CD4-positive, CD25-positive, alpha-beta regulatory T cell (primary cell): ENCODE data around the gene RHOJ. TPM values are rescaled to one million over a fixed set of nuclear protein-coding genes. Genes with fewer than 3 reads are reported as not detected.

ENCODE experiments used
- ATAC-seq, 2 donors: fragments of 150-1000 bp; cut with Tn5 transposase; one replicate each; pipeline ENCODE4 v1.10.0; 2021; ENCODE audit warnings: low read depth in 2 of 2, moderate number of reproducible peaks in 2 of 2, moderate library complexity in 1 of 2
- DNase-seq, 3 donors: peaks; one replicate each; pipeline versions ENCODE4 v3.0.0 to v3.0.0-alpha.2; 2012 to 2022; ENCODE audit warnings: mixed read lengths in 1 of 3
- H3K27ac ChIP-seq: one replicate; pipeline ENCODE4 v1.7.0; 2013; ENCODE audit warnings: mild to moderate bottlenecking, low read length; ENCODE audit not compliant: insufficient read depth, poor library complexity, severe bottlenecking
- H3K27me3 ChIP-seq: one replicate; pipeline ENCODE4 v1.7.0; 2013; ENCODE audit warnings: low read length; ENCODE audit not compliant: control insufficient read depth, insufficient read depth
- H3K36me3 ChIP-seq: one replicate; pipeline ENCODE4 v1.7.0; 2013; ENCODE audit warnings: mild to moderate bottlenecking, low read length, moderate library complexity; ENCODE audit not compliant: control insufficient read depth, insufficient read depth
- H3K4me1 ChIP-seq: 2 replicates; pipeline ENCODE4 v1.7.0; 2013; ENCODE audit warnings: mild to moderate bottlenecking, low read length; ENCODE audit not compliant: insufficient read depth, control insufficient read depth, poor library complexity, severe bottlenecking
- H3K4me3 ChIP-seq: one replicate; pipeline ENCODE4 v1.7.0; 2013; ENCODE audit warnings: low read depth, mild to moderate bottlenecking, low read length, moderate library complexity
- H3K9me3 ChIP-seq, 2 experiments: 1 replicate in 1 of 2; 2 replicates in 1 of 2; pipeline ENCODE4 v1.7.0; 2013; ENCODE audit warnings: low read length in 2 of 2, mild to moderate bottlenecking in 1 of 2, moderate library complexity in 1 of 2; ENCODE audit not compliant: control insufficient read depth in 2 of 2
- H3K27ac Mint-ChIP-seq, 3 donors: one replicate each; pipeline ENCODE4 v1.8.0; 2020 to 2022; ENCODE audit warnings: mild to moderate bottlenecking in 3 of 3, mixed read lengths in 3 of 3, moderate library complexity in 2 of 3
- H3K27me3 Mint-ChIP-seq: one replicate; pipeline ENCODE4 v1.8.0; 2022; ENCODE audit warnings: mild to moderate bottlenecking, mixed read lengths
- H3K36me3 Mint-ChIP-seq: one replicate; pipeline ENCODE4 v1.8.0; 2020; ENCODE audit warnings: mixed read lengths
- H3K4me1 Mint-ChIP-seq, 4 donors: one replicate each; pipeline ENCODE4 v1.8.0; 2020 to 2022; ENCODE audit warnings: mixed read lengths in 4 of 4, mild to moderate bottlenecking in 1 of 4
- H3K4me3 Mint-ChIP-seq, 4 donors: one replicate each; pipeline ENCODE4 v1.8.0; 2020 to 2022; ENCODE audit warnings: mild to moderate bottlenecking in 4 of 4, mixed read lengths in 4 of 4, moderate library complexity in 3 of 4
- H3K9me3 Mint-ChIP-seq, 7 donors: one replicate each; pipeline ENCODE4 v1.8.0; 2020 to 2022; ENCODE audit warnings: mixed read lengths in 7 of 7, mild to moderate bottlenecking in 3 of 7, moderate library complexity in 2 of 7
- polyA plus RNA-seq, 4 donors: library from polyadenylated mRNA; unstranded; fragments of 300-500 nt; fragmentation: Illumina TruSeq; gene quantifications; one replicate each; pipeline ENCODE4 v1.2.3, GENCODE V29; 2021
- total RNA-seq: library from RNA; stranded (reverse); gene quantifications from one replicate; pipeline ENCODE4 v1.2.3, GENCODE V29; 2022

RHOJ gene
- total and polyA plus RNA-seq, 5 donors from 2014 or later, result not detected

DNA sequence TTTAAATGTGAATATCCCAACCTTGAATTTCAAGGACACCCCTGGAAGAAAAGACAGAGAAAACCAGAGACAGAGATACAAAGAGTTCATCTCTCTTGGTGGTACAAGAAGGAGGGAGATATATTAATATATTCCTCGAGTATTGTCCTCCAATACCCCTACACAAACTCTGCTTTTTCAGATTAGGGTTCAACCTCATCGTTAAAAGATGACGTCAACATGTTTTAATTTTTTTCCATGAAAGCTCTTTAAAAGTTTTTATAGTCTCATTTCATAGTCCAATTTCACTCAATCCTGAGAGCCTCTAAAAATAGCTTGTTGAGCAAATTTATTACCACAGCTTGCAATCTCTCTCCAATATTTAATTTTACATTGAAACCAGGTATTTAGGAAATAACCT is 19.4 kb downstream of the RHOJ start:
- Histone ChIP-seq H3K27ac (no peak overlapping the region), H3K9me3 (no peaks in the 10 kb centered on the region), H3K27me3 (no peaks in the 10 kb centered on the region), H3K4me1 (no peaks in the 10 kb centered on the region), H3K36me3 (no peaks in the 10 kb centered on the region), H3K4me3 (no peak overlapping the region)
- H3K4me3 Mint-ChIP-seq, result no peak overlapping the region
- no peak overlapping the region for H3K27ac Mint-ChIP-seq
- peaks cover 0 to 4% (median 0%) of the 10 kb centered on the region in 7 donors for H3K9me3 Mint-ChIP-seq
- H3K4me1 Mint-ChIP-seq, result peaks cover 0 to 4% (median 0%) of the 10 kb centered on the region in 4 donors
- DNase-seq, result no peak
- H3K36me3 Mint-ChIP-seq, result no peaks in the 10 kb centered on the region
- no peak for ATAC-seq
- H3K27me3 Mint-ChIP-seq, result peaks cover 19% of the 10 kb centered on the region

DNA sequence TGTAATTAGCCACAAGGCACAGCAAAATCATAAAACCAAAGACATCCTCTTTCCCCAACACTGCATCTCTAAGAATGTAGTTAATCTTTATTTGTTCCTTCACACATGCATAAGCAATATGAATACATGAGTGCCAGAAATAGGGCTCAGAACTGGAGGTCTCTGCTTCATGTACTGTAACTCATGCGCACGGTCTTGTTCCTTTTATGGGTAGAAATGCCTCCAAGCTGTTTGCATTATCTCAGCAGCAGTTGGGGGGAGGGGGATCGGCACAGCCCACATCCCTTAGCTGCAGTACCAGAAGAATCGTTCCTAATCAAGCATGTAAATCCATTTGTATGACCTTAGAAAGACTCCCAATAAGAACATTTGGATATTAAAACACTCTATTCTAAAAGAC is 20.0 kb downstream of the RHOJ start:
- no peak for DNase-seq
- Histone ChIP-seq H3K27me3 (no peaks in the 10 kb centered on the region), H3K4me1 (no peaks in the 10 kb centered on the region), H3K36me3 (no peaks in the 10 kb centered on the region), H3K9me3 (no peaks in the 10 kb centered on the region), H3K4me3 (no peak overlapping the region), H3K27ac (no peak overlapping the region)
- peaks cover 19% of the 10 kb centered on the region for H3K27me3 Mint-ChIP-seq
- H3K4me3 Mint-ChIP-seq, result no peak overlapping the region
- no peaks in the 10 kb centered on the region for H3K4me1 Mint-ChIP-seq
- H3K9me3 Mint-ChIP-seq, result peaks cover 0 to 4% (median 0%) of the 10 kb centered on the region in 7 donors
- no peaks in the 10 kb centered on the region for H3K36me3 Mint-ChIP-seq
- ATAC-seq, result no peak
- H3K27ac Mint-ChIP-seq, result no peak overlapping the region

DNA sequence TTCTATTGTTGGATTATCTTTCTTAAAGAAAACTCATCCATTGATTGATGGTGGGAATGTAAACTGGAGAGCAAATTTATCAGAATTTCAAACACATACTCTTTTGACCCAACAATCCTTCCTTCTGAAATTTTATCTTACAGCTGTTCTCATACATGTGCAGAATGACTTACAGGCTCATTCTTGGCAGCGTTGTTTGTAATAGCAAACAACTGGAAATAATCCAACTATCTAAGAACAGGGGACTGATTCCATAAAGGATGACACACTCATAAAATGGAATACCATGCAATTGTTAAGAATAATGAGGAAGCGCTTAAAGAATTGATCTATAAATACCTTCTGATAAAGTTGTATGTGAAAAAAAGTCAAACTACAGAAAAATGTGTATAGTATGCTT is 24.0 kb downstream of the RHOJ start:
- ATAC-seq, result no peak
- DNase-seq, result no peak
- H3K9me3 ChIP-seq, result no peaks in the 10 kb centered on the region

DNA sequence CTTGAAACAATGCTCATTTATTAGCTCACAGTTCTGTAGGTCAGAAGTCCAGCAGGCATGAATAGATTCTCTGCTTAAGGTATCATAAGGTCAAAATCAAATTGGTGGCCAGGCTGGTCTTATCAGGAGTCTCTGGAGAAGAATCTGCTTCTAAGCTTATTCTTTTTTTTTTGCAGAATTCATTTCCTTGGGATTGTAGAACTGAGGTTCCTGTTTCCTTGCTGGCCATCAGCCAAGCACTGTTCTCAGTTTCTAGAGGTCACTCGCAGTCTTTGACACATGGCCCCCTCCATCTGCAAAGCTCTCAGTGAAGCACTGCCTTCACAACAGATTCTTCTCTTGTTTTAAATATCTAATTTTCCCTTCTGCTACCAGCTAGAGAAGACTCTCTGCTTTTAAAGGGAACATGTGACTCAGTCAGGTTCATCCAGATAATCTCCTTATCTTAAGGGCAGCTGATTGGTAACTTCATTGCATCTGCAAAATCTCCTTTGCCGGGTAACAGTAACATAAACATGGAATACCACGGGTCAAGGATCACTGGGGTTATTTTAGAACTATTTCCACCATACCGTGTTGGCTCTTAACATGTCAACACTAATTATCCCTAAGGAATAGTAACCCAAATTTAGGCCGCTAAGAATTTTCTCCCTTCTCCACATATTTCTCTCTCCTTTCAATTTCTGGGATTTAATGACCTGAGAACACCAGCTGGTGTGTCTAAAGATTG is 25.3 kb downstream of the RHOJ start:
- H3K36me3 Mint-ChIP-seq, result no peaks in the 10 kb centered on the region
- no peak overlapping the region for H3K27ac ChIP-seq

More for the DNA sequence above, 24.0 kb downstream of the RHOJ start:
- H3K9me3 Mint-ChIP-seq, result peaks cover 0 to 4% (median 0%) of the 10 kb centered on the region in 7 donors
- Histone ChIP-seq H3K36me3 (no peaks in the 10 kb centered on the region), H3K27me3 (no peaks in the 10 kb centered on the region), H3K27ac (no peak overlapping the region), H3K4me3 (no peak overlapping the region), H3K4me1 (no peaks in the 10 kb centered on the region)
- peaks cover 18% of the 10 kb centered on the region for H3K27me3 Mint-ChIP-seq
- H3K4me3 Mint-ChIP-seq, result no peak overlapping the region
- no peaks in the 10 kb centered on the region for H3K36me3 Mint-ChIP-seq
- H3K4me1 Mint-ChIP-seq, result no peaks in the 10 kb centered on the region
- H3K27ac Mint-ChIP-seq, result no peak overlapping the region

DNA sequence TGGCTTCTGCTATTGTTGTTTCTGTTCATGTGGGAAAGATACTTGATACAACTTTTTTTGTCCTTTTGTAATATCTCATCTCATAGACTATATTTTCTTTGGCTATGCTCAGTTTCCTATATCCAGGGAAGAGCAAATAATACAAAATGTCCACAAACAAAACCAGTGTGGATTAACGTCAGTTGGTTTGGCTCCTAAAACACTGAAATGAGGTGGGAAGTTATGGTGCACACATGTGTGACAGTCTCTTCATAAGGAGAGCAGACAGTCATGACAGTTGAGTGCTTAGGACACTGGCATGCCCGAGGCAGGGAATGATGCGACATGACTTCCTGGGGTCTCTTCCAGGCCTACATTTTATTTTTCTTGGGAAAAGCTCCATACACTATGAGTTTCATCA is 27.5 kb downstream of the RHOJ start:
- Mint-ChIP-seq H3K9me3 (no peaks in the 10 kb centered on the region), H3K4me1 (no peaks in the 10 kb centered on the region), H3K36me3 (no peaks in the 10 kb centered on the region), H3K27me3 (peaks cover 12% of the 10 kb centered on the region), H3K27ac (no peak overlapping the region), H3K4me3 (no peak overlapping the region)
- no peaks in the 10 kb centered on the region for H3K9me3 ChIP-seq
- no peaks in the 10 kb centered on the region for H3K36me3 ChIP-seq
- peaks cover 2% of the 10 kb centered on the region for H3K27me3 ChIP-seq
- DNase-seq (no peak), ATAC-seq (no peak)
- no peaks in the 10 kb centered on the region for H3K4me1 ChIP-seq
- no peak overlapping the region for H3K4me3 ChIP-seq
- H3K27ac ChIP-seq, result no peak overlapping the region

More for the DNA sequence above, 25.3 kb downstream of the RHOJ start:
- H3K9me3 ChIP-seq, result no peaks in the 10 kb centered on the region
- H3K27me3 Mint-ChIP-seq, result peaks cover 14% of the 10 kb centered on the region
- no peak overlapping the region for H3K27ac Mint-ChIP-seq
- no peaks in the 10 kb centered on the region for H3K4me1 Mint-ChIP-seq
- peaks cover 2% of the 10 kb centered on the region for H3K27me3 ChIP-seq
- H3K4me3 ChIP-seq, result no peak overlapping the region
- no peak for ATAC-seq
- H3K9me3 Mint-ChIP-seq, result peaks cover 0 to 4% (median 0%) of the 10 kb centered on the region in 7 donors
- no peak overlapping the region for H3K4me3 Mint-ChIP-seq
- DNase-seq, result no peak
- no peaks in the 10 kb centered on the region for H3K4me1 ChIP-seq
- no peaks in the 10 kb centered on the region for H3K36me3 ChIP-seq

DNA sequence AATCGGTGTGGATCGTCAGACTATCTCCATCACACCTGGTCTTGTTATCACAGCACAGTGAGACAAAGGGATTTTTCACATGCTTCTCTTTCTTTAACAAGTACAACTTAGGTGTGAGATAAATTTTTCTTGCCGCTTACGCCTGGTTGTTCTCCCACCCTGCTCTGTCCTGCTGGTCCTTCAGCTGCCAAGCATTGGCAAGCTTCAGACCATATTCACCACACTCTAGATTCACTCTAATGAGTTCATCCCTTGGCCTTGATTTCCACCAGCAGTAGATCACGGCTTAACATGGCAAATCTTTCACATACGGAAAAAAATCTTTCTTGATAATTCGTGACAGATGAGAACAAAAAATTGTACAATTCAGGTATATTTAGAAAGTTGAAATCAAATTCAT is 33.5 kb downstream of the RHOJ start:
- Histone ChIP-seq H3K27ac (no peak overlapping the region), H3K36me3 (no peaks in the 10 kb centered on the region), H3K4me1 (no peaks in the 10 kb centered on the region), H3K4me3 (no peak overlapping the region), H3K9me3 (no peaks in the 10 kb centered on the region), H3K27me3 (peaks cover 5% of the 10 kb centered on the region)
- Mint-ChIP-seq H3K36me3 (no peaks in the 10 kb centered on the region), H3K27me3 (peaks cover 5% of the 10 kb centered on the region), H3K27ac (no peak overlapping the region), H3K9me3 (peaks cover 0 to 2% (median 0%) of the 10 kb centered on the region in 7 donors), H3K4me1 (no peaks in the 10 kb centered on the region), H3K4me3 (no peak overlapping the region)
- DNase-seq (no peak), ATAC-seq (no peak)

DNA sequence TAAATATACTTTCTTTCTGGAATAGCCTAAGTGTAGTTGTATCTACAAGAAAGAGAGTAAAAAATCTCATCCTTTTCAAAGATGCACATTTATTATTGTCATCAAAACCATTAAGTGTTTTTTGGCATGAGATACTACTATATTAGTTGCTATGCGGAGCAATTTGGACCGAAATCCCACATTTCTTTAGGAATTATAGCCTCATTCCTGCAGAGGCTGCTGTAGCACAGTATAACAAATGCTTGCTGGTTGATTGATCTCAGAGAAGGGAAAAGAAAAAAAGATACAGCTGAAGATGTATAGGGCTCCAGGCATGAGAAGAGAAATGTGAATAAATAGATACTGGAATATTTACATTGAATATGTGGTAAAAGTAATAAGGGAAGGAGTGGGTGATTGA is 36.0 kb downstream of the RHOJ start:
- H3K4me1 ChIP-seq, result no peaks in the 10 kb centered on the region
- H3K27ac Mint-ChIP-seq, result no peak overlapping the region
- peaks cover 0 to 4% (median 0%) of the 10 kb centered on the region in 7 donors for H3K9me3 Mint-ChIP-seq
- no peak for ATAC-seq
- no peaks in the 10 kb centered on the region for H3K36me3 ChIP-seq
- H3K4me3 Mint-ChIP-seq, result no peak overlapping the region
- H3K27me3 Mint-ChIP-seq, result peaks cover 11% of the 10 kb centered on the region
- no peak for DNase-seq
- H3K27ac ChIP-seq, result no peak overlapping the region
- peaks cover 3% of the 10 kb centered on the region for H3K27me3 ChIP-seq
- H3K4me3 ChIP-seq, result no peak overlapping the region
- no peaks in the 10 kb centered on the region for H3K4me1 Mint-ChIP-seq
- no peaks in the 10 kb centered on the region for H3K36me3 Mint-ChIP-seq
- H3K9me3 ChIP-seq, result no peaks in the 10 kb centered on the region

DNA sequence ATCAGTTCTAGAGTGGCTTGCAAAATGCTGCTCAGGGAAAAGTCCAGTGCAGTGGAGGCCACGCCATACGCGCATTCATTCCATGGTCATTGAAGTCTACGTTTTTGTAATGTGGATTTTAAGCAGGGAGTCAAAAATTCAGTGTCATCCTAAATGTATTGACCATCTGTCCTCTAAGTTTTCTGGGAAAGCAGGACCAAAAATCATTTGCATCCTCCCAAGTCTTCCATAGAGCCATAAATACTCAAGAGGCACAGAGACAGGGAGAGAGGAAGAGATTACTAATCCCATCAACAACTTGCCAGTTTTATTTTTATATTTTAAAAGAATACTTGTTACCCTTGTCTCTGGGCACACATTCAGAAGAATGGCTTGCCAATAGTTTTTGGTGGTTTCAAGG is 36.9 kb downstream of the RHOJ start:
- Histone ChIP-seq H3K9me3 (no peaks in the 10 kb centered on the region), H3K36me3 (no peaks in the 10 kb centered on the region), H3K4me3 (no peak overlapping the region), H3K27me3 (peaks cover 5% of the 10 kb centered on the region), H3K4me1 (no peaks in the 10 kb centered on the region), H3K27ac (no peak overlapping the region)
- no peak for DNase-seq
- H3K9me3 Mint-ChIP-seq, result peaks cover 0 to 4% (median 0%) of the 10 kb centered on the region in 7 donors
- no peak overlapping the region for H3K4me3 Mint-ChIP-seq
- no peaks in the 10 kb centered on the region for H3K36me3 Mint-ChIP-seq
- ATAC-seq, result no peak
- no peaks in the 10 kb centered on the region for H3K4me1 Mint-ChIP-seq
- peaks cover 7% of the 10 kb centered on the region for H3K27me3 Mint-ChIP-seq
- H3K27ac Mint-ChIP-seq, result no peak overlapping the region
